Testis (tissue), 2 donors: ENCODE results near the gene ARHGAP44.

ENCODE experiments used
- POLR2A ChIP-seq: fragments of 450-650 bp; IDR thresholded peaks from one replicate; pipeline ENCODE4 v1.6.1; 2017; ENCODE audit warnings: antibody characterized with exemption, mild to moderate bottlenecking, moderate library complexity
- TF ChIP-seq, protein P1 (sequence below), 3 experiments: fragments of 450-650 bp in 2 of 3; fragments of 200-600 bp in 1 of 3; sonication (generic) in 1 of 3; IDR thresholded peaks; one replicate each; pipeline ENCODE4 v1.5.1; 2016 to 2019; ENCODE audit warnings: antibody characterized with exemption in 3 of 3, mild to moderate bottlenecking in 2 of 3, moderate library complexity in 1 of 3

GRCh38 chr17:12866244-12866643 lies 76.9 kb downstream of the ARHGAP44 start:
- TF ChIP-seq, protein P1, sequence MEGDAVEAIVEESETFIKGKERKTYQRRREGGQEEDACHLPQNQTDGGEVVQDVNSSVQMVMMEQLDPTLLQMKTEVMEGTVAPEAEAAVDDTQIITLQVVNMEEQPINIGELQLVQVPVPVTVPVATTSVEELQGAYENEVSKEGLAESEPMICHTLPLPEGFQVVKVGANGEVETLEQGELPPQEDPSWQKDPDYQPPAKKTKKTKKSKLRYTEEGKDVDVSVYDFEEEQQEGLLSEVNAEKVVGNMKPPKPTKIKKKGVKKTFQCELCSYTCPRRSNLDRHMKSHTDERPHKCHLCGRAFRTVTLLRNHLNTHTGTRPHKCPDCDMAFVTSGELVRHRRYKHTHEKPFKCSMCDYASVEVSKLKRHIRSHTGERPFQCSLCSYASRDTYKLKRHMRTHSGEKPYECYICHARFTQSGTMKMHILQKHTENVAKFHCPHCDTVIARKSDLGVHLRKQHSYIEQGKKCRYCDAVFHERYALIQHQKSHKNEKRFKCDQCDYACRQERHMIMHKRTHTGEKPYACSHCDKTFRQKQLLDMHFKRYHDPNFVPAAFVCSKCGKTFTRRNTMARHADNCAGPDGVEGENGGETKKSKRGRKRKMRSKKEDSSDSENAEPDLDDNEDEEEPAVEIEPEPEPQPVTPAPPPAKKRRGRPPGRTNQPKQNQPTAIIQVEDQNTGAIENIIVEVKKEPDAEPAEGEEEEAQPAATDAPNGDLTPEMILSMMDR (IDR thresholded peaks at IDR 0.05) = no peak
- no peak for TF ChIP-seq POLR2A
